K562 (cell line): ENCODE results near the gene CAST. TPM values are rescaled to one million over a fixed set of nuclear protein-coding genes. Genes with fewer than 3 reads are reported as not detected.
A peak's percentile ranks its signal among the peaks of the same experiment; 100 is the strongest.

Experiments
- CBFA2T2 ChIP-seq: fragments of 450-650 bp; conservative IDR thresholded peaks from 2 replicates; pipeline ENCODE4 v1.6.1; 2017; ENCODE audit warnings: mild to moderate bottlenecking
- CBFB ChIP-seq: sonication (generic); formaldehyde crosslinking; IDR thresholded peaks from 2 replicates; pipeline ENCODE4 v1.4.0; 2020; ENCODE audit warnings: mild to moderate bottlenecking, missing genetic modification reagents
- FOXJ2 ChIP-seq: fragments of 200-800 bp; sonication (Bioruptor generic); IDR thresholded peaks from 2 replicates; pipeline ENCODE4 v1.6.1; 2016; ENCODE audit warnings: missing genetic modification characterization, missing compliant biosample characterization
- KDM2B ChIP-seq: fragments of 250-450 bp; sonication (Bioruptor Pico); IDR thresholded peaks from 2 replicates; pipeline ENCODE4 v1.8.0; 2021; ENCODE audit warnings: mild to moderate bottlenecking, moderate library complexity
- NFYB ChIP-seq: IDR thresholded peaks from 2 replicates; pipeline ENCODE4 v1.6.1; 2011; ENCODE audit warnings: mild to moderate bottlenecking, moderate library complexity; ENCODE audit not compliant: insufficient read length; ENCODE audit errors: extremely low read depth
- NR2C1 ChIP-seq, 2 experiments: fragments of 450-650 bp; IDR thresholded peaks; 2 replicates each; pipeline ENCODE4 v1.6.1; 2017; ENCODE audit warnings: mild to moderate bottlenecking in 2 of 2, antibody characterized with exemption in 1 of 2, inconsistent platforms in 1 of 2, missing compliant biosample characterization in 1 of 2, missing genetic modification characterization in 1 of 2
- SP1 ChIP-seq: sonication (generic); formaldehyde crosslinking; IDR thresholded peaks from 2 replicates; pipeline ENCODE4 v1.8.1; 2022; ENCODE audit warnings: mild to moderate bottlenecking, missing genetic modification reagents
- polyA plus RNA-seq, 8 experiments: library from polyadenylated mRNA; depleted of rRNA in 4 of 8; stranded (reverse) in 5 of 8; unstranded in 3 of 8; fragments of >200 nt; fragmentation: Nextera tagmentation in 2 of 8; fragmentation: Illumina TruSeq in 1 of 8; extraction: Ambion mirVana in 2 of 8; extraction: Trizol in 1 of 8; gene quantifications; 2 replicates each; pipeline versions ENCODE4 v1.2.1 to v1.2.3, GENCODE V29; 2011 to 2014; ENCODE audit warnings: inconsistent platforms in 1 of 8, missing spikeins in 1 of 8
- total RNA-seq, 7 experiments: library from RNA; depleted of rRNA in 6 of 7; stranded (reverse); fragments of >200 nt in 6 of 7; fragmentation: Illumina TruSeq in 2 of 7; extraction: Trizol in 2 of 7; gene quantifications; 2 replicates each; pipeline versions ENCODE4 v1.2.1 to v1.2.3, GENCODE V29; 2011 to 2021; ENCODE audit warnings: low replicate concordance in 1 of 7
- TF ChIP-seq, protein P1 (sequence below): fragments of 150-350 bp; conservative IDR thresholded peaks from 2 replicates; pipeline ENCODE4 v1.6.1; 2014; ENCODE audit warnings: low read length
- TF ChIP-seq, protein P2 (sequence below): fragments of 250-450 bp; sonication (Bioruptor Pico); IDR thresholded peaks from 2 replicates; pipeline ENCODE4 v1.4.0; 2020; ENCODE audit warnings: mild to moderate bottlenecking
- TF ChIP-seq, protein P3 (sequence below): sonication (generic); formaldehyde crosslinking; IDR thresholded peaks from 2 replicates; pipeline ENCODE4 v1.8.0; 2022; ENCODE audit warnings: missing genetic modification reagents, mild to moderate bottlenecking, moderate library complexity, borderline replicate concordance

Gene CAST
- total and polyA plus RNA-seq, 9 of the 15 experiments (the other 6 are each of a cell fraction or from before 2014, with no cell fraction given), result 55.5 to 136 (median 86.1) TPM

DNA sequence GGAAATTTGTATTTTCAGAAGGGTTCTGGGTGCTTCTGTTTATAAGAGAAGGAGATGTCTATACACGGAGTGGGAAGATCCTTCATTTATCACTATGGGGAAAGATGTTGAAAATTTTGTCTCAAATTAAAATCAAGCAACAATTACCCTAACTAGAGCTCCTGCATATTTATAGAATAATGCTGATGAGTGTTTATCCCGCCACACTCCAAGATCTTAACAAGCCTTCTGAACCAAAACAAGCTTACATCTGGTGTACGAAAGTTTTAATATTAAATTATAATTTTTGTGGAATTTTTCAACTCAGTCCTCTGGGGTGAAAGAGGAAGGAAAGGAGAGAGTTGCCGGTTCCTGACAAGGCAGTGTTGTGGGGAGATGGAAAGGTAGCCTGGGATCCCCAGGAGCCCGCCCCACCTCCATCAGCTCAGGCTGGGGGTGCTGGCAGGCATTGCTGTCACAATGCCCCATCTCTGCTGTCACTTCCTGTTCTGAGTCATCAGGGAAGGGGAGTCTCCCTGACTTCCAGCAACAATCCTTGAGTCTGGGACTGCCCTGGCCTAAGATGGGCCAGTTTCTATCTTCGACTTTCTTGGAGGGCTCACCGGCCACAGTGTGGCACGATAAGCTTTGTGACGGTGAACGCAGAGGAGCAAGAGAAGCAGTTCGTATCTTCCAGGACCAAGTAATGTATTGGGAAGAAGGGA lies 81.0 kb downstream of the CAST start (continued):
- TF ChIP-seq CBFB (CRISPR knock-in tag), result no peak
- TF ChIP-seq CBFA2T2, result no peak
- 0 out of 2 replicates have a peak, but pooled peaks have one; percentile 44 for TF ChIP-seq SP1 (CRISPR knock-in tag)
- TF ChIP-seq, protein P1, sequence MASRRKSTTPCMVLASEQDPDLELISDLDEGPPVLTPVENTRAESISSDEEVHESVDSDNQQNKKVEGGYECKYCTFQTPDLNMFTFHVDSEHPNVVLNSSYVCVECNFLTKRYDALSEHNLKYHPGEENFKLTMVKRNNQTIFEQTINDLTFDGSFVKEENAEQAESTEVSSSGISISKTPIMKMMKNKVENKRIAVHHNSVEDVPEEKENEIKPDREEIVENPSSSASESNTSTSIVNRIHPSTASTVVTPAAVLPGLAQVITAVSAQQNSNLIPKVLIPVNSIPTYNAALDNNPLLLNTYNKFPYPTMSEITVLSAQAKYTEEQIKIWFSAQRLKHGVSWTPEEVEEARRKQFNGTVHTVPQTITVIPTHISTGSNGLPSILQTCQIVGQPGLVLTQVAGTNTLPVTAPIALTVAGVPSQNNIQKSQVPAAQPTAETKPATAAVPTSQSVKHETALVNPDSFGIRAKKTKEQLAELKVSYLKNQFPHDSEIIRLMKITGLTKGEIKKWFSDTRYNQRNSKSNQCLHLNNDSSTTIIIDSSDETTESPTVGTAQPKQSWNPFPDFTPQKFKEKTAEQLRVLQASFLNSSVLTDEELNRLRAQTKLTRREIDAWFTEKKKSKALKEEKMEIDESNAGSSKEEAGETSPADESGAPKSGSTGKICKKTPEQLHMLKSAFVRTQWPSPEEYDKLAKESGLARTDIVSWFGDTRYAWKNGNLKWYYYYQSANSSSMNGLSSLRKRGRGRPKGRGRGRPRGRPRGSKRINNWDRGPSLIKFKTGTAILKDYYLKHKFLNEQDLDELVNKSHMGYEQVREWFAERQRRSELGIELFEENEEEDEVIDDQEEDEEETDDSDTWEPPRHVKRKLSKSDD, result no peak
- TF ChIP-seq FOXJ2 (tag), result no peak
- TF ChIP-seq, protein P2, sequence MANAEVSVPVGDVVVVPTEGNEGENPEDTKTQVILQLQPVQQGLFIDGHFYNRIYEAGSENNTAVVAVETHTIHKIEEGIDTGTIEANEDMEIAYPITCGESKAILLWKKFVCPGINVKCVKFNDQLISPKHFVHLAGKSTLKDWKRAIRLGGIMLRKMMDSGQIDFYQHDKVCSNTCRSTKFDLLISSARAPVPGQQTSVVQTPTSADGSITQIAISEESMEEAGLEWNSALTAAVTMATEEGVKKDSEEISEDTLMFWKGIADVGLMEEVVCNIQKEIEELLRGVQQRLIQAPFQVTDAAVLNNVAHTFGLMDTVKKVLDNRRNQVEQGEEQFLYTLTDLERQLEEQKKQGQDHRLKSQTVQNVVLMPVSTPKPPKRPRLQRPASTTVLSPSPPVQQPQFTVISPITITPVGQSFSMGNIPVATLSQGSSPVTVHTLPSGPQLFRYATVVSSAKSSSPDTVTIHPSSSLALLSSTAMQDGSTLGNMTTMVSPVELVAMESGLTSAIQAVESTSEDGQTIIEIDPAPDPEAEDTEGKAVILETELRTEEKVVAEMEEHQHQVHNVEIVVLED (CRISPR knock-in tag), result no peak
- no peak for TF ChIP-seq NR2C1 (IDR thresholded peaks at IDR 0.05)
- no peak for TF ChIP-seq NR2C1 (tag; IDR thresholded peaks at IDR 0.05)
- TF ChIP-seq KDM2B (CRISPR knock-in tag), result no peak
- TF ChIP-seq, protein P3, sequence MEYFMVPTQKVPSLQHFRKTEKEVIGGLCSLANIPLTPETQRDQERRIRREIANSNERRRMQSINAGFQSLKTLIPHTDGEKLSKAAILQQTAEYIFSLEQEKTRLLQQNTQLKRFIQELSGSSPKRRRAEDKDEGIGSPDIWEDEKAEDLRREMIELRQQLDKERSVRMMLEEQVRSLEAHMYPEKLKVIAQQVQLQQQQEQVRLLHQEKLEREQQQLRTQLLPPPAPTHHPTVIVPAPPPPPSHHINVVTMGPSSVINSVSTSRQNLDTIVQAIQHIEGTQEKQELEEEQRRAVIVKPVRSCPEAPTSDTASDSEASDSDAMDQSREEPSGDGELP (CRISPR knock-in tag), result peak; percentile 25; the same call in 1 of the 2 replicates
- TF ChIP-seq NFYB, result no peak
- TF ChIP-seq, all 486 proteins: peak for 50
